GM12875 (cell line): ENCODE measurements around the gene TAL2.

Experiments used
- H3K4me3 ChIP-seq: one replicate; pipeline ENCODE4 v1.5.1; 2011; ENCODE audit warnings: low read depth, low read length, control low read depth
- CTCF ChIP-seq: IDR thresholded peaks from 2 replicates; pipeline ENCODE4 v1.5.1; 2011; ENCODE audit warnings: low read depth, mild to moderate bottlenecking, control low read depth, inconsistent platforms, low read length, moderate library complexity, borderline replicate concordance; ENCODE audit not compliant: insufficient read depth

Gene TAL2

GRCh38 chr9:105662184-105663104 lies at the start of gene TAL2:
Gene TAL2, plus strand, starts transcription at chr9:105662457. Its CDS starts 40 bp downstream, at chr9:105662497.
- no peak within 1 kb of the TSS for H3K4me3 ChIP-seq
- TF ChIP-seq CTCF: no peak

GRCh38 chr9:105621001-105621400 lies 41.3 kb upstream of the TAL2 start:
- H3K4me3 ChIP-seq: no peak overlapping the region
- no peak for TF ChIP-seq CTCF

- no peak for TF ChIP-seq CTCF
- no peak overlapping the region for H3K4me3 ChIP-seq
These were observed 37.2 kb upstream of the TAL2 start for GRCh38 chr9:105625088-105625487.

GRCh38 chr9:105632807-105633206 lies 29.4 kb upstream of the TAL2 start:
- no peak for TF ChIP-seq CTCF
- no peak overlapping the region for H3K4me3 ChIP-seq

GRCh38 chr9:105633411-105633810 lies 28.8 kb upstream of the TAL2 start:
- no peak for TF ChIP-seq CTCF
- H3K4me3 ChIP-seq: no peak overlapping the region

GRCh38 chr9:105636331-105636730 lies 25.9 kb upstream of the TAL2 start:
- TF ChIP-seq CTCF: no peak
- H3K4me3 ChIP-seq: no peak overlapping the region
